GM10248 (cell line): ENCODE measurements around the gene CFAP20DC.

Source experiments
- CTCF ChIA-PET: fragments of 300-600 bp; sonication (Branson Sonifier 250); formaldehyde crosslinking; extraction: SDS; loops from one replicate; lab custom pipeline; 2021; ENCODE audit warnings: antibody characterized with exemption; lab: Yijun Ruan, JAX
- POLR2A ChIA-PET: fragments of 350-650 bp; sonication (Branson Sonifier 250); formaldehyde crosslinking; extraction: SDS; loops from one replicate; lab custom pipeline; 2020; ENCODE audit warnings: antibody characterized with exemption; lab: Yijun Ruan, JAX
- DNase-seq: peaks from one replicate; pipeline ENCODE4 v3.0.0; 2012; ENCODE audit errors: extremely low spot score
- TF ChIP-seq, protein P1 (sequence below): IDR thresholded peaks from 2 replicates; pipeline ENCODE4 v1.5.1; 2012; ENCODE audit warnings: mild to moderate bottlenecking, low read depth; ENCODE audit errors: extremely low read depth, missing control alignments, control extremely low read depth

Gene CFAP20DC

DNA sequence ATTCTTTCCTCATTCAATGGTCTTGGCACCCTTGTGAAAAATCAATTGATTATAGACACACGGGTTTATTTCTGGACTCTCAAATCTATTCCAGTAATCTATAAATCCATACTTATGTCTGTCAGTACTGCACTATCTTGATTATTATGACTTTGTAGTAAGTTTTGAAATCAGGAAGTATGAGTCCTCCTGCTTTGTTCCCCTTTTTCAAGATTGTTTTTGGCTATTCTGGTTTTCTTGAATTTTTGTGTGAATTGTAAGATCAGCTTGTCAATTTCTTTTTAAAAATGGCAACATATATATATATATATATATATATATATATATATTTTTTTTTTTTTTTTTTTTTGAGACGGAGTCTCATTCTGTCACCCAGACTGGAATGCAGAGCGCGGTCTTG is 32.3 kb upstream of the CFAP20DC start:
- TF ChIP-seq, protein P1, sequence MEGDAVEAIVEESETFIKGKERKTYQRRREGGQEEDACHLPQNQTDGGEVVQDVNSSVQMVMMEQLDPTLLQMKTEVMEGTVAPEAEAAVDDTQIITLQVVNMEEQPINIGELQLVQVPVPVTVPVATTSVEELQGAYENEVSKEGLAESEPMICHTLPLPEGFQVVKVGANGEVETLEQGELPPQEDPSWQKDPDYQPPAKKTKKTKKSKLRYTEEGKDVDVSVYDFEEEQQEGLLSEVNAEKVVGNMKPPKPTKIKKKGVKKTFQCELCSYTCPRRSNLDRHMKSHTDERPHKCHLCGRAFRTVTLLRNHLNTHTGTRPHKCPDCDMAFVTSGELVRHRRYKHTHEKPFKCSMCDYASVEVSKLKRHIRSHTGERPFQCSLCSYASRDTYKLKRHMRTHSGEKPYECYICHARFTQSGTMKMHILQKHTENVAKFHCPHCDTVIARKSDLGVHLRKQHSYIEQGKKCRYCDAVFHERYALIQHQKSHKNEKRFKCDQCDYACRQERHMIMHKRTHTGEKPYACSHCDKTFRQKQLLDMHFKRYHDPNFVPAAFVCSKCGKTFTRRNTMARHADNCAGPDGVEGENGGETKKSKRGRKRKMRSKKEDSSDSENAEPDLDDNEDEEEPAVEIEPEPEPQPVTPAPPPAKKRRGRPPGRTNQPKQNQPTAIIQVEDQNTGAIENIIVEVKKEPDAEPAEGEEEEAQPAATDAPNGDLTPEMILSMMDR = no peak
- no peak for DNase-seq
- POLR2A ChIA-PET = no interaction called here
- CTCF ChIA-PET = no interaction called here

DNA sequence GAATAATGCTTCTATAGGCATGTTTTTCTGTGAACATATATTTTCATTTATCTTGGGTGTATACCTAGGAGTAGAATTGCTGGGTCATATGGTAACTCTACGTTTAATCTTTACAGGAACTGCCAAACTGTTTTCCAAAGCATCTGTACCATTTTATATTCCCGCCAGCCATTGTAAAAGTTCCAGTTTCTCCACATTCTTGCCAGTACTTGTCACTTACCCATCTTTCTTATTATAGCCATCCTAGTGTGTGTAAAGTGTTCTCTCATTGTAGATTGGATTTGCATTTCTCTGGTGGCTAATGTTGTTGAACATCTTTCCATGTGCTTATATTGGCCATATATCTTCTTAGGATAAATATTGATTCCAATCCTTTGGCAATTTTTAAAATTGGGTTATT is 31.2 kb upstream of the CFAP20DC start:
- POLR2A ChIA-PET = no interaction called here
- CTCF ChIA-PET = no interaction called here
- no peak for DNase-seq
- TF ChIP-seq, protein P1 = no peak

DNA sequence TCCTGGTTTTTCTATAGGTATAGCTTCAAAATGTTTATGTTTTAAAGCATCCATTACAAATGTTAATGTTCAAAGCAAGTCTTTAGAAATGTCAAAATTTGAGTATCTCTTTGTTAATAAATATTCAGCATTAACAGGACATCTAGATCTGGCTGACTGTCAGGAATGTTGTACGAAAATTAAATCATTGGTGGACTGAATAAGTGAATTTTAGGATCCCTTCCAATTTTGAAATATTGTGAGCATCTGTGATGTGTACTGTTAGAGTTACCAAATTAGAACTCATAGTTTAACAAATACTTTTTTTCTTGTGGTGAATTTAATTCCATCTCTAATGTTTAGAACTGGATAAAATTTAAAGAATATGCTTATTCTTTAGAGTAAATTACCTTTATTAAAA is 30.1 kb upstream of the CFAP20DC start:
- DNase-seq = no peak
- ChIA-PET POLR2A (no interaction called here), CTCF (interaction anchor here (1.1 kb wide), 1 partner anchor 27 kb away, joined by 3 read pairs; no protein-coding TSS in a partner anchor)
- TF ChIP-seq, protein P1 = no peak

DNA sequence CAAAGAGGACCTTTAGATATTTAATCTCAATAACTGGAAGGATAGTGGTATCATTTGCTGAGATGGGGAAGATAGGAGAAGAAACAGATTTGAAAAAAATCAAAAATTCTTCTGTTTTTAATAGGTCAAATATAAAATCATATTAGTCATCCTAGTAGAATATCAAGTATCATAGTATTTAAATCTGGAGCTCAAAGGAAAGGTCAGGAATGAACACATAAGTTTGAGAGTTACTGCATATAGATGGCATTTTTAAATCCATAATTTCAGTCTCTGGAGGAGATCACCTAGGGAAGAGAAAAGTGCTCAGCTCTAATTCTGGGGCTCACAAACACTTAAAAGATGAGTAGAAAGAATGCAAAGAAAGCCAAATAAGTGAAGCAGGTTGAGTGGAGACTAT is 24.9 kb upstream of the CFAP20DC start:
- POLR2A ChIA-PET = no interaction called here
- CTCF ChIA-PET = interaction anchor here (1.3 to 4.5 kb wide), 2 partner anchors 18 to 22 kb away, joined by 3 to 12 read pairs; no protein-coding TSS in a partner anchor

DNA sequence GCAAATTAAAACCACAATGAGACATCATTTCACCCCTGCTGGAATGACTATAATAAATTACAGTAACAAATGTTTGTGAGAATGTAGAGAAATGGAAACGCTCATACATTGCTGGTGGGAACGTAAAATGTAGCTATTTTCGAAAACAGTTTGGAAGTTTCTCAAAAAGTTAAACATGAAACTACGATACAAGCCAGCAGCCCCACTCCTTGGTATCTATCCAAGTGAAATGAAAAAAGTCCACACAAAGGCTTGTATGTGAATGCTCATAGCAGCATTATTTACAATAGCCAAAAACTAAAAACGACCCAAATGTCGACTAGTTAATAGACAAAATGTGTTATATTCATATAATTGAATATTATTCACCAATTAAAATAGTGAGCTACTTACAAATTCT is 22.9 kb upstream of the CFAP20DC start:
- TF ChIP-seq, protein P1 = no peak
- ChIA-PET CTCF (interaction anchor here (4.5 kb wide), 1 partner anchor 15 kb away, joined by 12 read pairs; no protein-coding TSS in a partner anchor), POLR2A (no interaction called here)
- DNase-seq = no peak

More for the DNA sequence above, 24.9 kb upstream of the CFAP20DC start:
- TF ChIP-seq, protein P1 = no peak
- DNase-seq = no peak

DNA sequence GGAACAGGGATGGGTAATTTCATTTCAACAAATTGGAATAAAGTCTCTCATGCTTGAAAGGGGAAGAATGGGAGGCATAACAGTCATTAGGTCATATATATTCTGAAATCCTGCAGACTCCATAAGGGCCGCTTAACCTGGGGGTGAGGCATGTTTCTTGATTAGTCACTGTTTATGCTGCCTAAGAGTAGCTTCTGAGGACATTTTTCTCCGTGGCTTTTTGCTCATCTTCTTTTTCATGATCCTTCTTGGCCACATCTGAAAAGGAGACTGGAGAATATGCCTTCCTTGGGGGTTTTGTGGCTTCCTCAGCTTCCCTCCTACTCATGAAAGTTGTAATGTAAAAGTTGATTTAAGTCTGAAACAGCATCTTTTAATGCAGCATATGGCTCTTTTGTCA is 20.0 kb upstream of the CFAP20DC start:
- TF ChIP-seq, protein P1 = no peak
- no peak for DNase-seq
- ChIA-PET POLR2A (no interaction called here), CTCF (interaction anchor here (1.2 kb wide), 1 partner anchor 17 kb away, joined by 7 read pairs; no protein-coding TSS in a partner anchor)

DNA sequence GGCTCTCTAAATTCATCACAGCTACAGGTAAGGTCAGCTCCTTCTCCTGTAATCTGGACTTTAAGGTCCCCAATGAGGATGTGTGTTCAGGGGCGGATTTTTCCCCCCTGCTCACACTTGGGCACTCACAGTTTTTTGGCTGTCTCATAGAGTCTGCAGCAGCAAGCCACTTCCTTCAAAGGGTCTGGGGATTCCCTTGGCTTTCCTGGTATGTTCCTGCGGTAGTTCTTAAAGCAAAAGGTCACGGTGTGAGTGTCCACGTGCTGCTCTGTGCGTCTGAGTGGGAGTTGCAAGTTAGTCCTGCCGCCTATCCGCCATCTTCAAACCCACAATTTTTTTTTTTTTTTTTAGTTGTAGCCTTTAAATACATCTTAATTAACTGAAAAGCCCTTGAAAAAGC is 15.4 kb upstream of the CFAP20DC start:
- ChIA-PET CTCF (no interaction called here), POLR2A (no interaction called here)
- DNase-seq = no peak
- TF ChIP-seq, protein P1 = no peak
